ENCODE data around the gene EHMT1.
"Not testable (repeated sequence)": the region's sequence is repeated elsewhere in the genome, so short reads cannot be mapped to it uniquely, and the experiment has no call there.

EHMT1 gene

GRCh38 chr9:137615387-137615871, 3.4 kb upstream of the EHMT1 start:
- DNase-seq (ENCODE audit: low read depth), result no peak

- DNase-seq (ENCODE audit: low read depth), result peak; percentile 14
Measured at GRCh38 chr9:137619240-137620047, 639 bp downstream of the EHMT1 start.

GRCh38 chr9:137620048-137620405, 1.2 kb downstream of the EHMT1 start:
- no peak for DNase-seq (ENCODE audit: low read depth)

- no peak for DNase-seq (ENCODE audit: low read depth)
Measured at GRCh38 chr9:137620581-137620980, 1.8 kb downstream of the EHMT1 start.

GRCh38 chr9:137621131-137621757, 2.4 kb downstream of the EHMT1 start:
- no peak for DNase-seq (ENCODE audit: low read depth)

- DNase-seq (ENCODE audit: low read depth), result not testable (repeated sequence)
Measured at GRCh38 chr9:137622211-137622610, 3.4 kb downstream of the EHMT1 start.

GRCh38 chr9:137626464-137626863, 7.7 kb downstream of the EHMT1 start:
- no peak for DNase-seq (ENCODE audit: low read depth)

- DNase-seq (ENCODE audit: low read depth), result not testable (repeated sequence)
Measured at GRCh38 chr9:137627406-137627805, 8.6 kb downstream of the EHMT1 start.

- DNase-seq (ENCODE audit: low read depth), result no peak
Measured at GRCh38 chr9:137630126-137630525, 11.3 kb downstream of the EHMT1 start.

- no peak for DNase-seq (ENCODE audit: low read depth)
Measured at GRCh38 chr9:137630679-137631078, 11.9 kb downstream of the EHMT1 start.

- no peak for DNase-seq (ENCODE audit: low read depth)
Measured at GRCh38 chr9:137631345-137632229, 12.8 kb downstream of the EHMT1 start.

- DNase-seq (ENCODE audit: low read depth), result no peak
Measured at GRCh38 chr9:137632230-137633161, 13.7 kb downstream of the EHMT1 start.

GRCh38 chr9:137634016-137634415, 15.2 kb downstream of the EHMT1 start:
- DNase-seq (ENCODE audit: low read depth), result no peak

GRCh38 chr9:137638680-137639079, 19.9 kb downstream of the EHMT1 start:
- DNase-seq (ENCODE audit: low read depth), result no peak

GRCh38 chr9:137639303-137640051, 20.7 kb downstream of the EHMT1 start:
- no peak for DNase-seq (ENCODE audit: low read depth)

- DNase-seq (ENCODE audit: low read depth), result no peak
Measured at GRCh38 chr9:137640862-137641261, 22.1 kb downstream of the EHMT1 start.

GRCh38 chr9:137642118-137642601, 23.4 kb downstream of the EHMT1 start:
- DNase-seq (ENCODE audit: low read depth), result no peak

- DNase-seq (ENCODE audit: low read depth), result no peak
Measured at GRCh38 chr9:137642892-137643291, 24.1 kb downstream of the EHMT1 start.

GRCh38 chr9:137643921-137644320, 25.1 kb downstream of the EHMT1 start:
- DNase-seq (ENCODE audit: low read depth), result no peak

- no peak for DNase-seq (ENCODE audit: low read depth)
Measured at GRCh38 chr9:137645211-137645610, 26.4 kb downstream of the EHMT1 start.
